Measurements from ENCODE around the gene CD247.
"Not testable (repeated sequence)": the region's sequence is repeated elsewhere in the genome, so short reads cannot be mapped to it uniquely, and the experiment has no call there.

The CD247 gene

DNA sequence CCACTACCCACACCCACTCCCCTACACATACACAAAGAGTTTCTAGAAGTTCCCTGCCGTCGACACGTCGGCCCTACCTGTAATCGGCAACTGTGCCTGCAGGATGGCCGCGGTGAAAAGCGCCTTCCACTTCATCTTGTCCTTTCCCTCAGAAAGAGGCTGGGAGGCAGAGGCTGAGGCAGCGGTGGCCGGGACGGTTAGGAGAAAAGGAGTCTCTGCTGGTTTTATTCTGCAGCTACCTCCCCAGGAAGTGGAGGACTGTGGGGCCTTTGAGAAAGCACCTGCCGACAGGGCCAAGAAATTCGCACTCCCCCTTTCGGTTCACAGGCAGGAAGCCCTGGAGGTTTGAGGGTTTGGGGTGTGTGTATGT is at the start of gene CD247:
TSS of gene CD247 (minus strand) at position 199 of the 370 bp plus-strand sequence. CDS start at position 135, 64 bp downstream.
- Mint-ChIP-seq H3K27me3 (no peaks in the 10 kb centered on the region), H3K27ac (peak within 1 kb of the TSS; percentile 97 to 99), H3K4me3 (peak within 1 kb of the TSS; percentile 91 to 99), H3K4me1 (peaks cover 29% of the 10 kb centered on the region), H3K9me3 (no peaks in the 10 kb centered on the region)
- DNase-seq (peak; percentile 62 to 77), ATAC-seq (peak; percentile 71)

DNA sequence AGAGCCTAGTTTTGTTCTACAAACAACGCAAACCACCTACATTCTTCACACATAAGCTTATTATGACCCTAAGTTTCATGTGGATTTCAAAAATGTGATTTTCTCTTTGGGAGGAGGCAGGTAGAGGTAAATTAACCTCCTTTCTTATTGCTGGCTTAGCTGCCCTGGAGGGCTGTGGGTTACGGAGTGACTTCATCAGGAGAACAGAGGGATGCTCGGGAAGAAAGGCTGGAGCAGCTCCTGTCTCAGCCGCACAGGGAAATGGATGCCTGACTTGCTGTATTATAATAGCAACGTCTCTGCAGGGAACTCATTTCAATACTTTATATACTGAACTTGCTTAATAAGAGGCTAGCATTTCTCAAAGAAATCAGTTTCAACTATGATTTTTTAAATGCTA is 49.3 kb upstream of the CD247 start:
- H3K4me1 Mint-ChIP-seq = peaks cover 14% of the 10 kb centered on the region
- no peak for ATAC-seq

GRCh38 chr1:167566766-167567165 is 48.4 kb upstream of the CD247 start:
- H3K9me3 Mint-ChIP-seq = no peaks in the 10 kb centered on the region
- H3K4me1 Mint-ChIP-seq = peaks cover 15% of the 10 kb centered on the region
- H3K4me3 Mint-ChIP-seq = no peak overlapping the region
- H3K27ac Mint-ChIP-seq = no peak overlapping the region
- ATAC-seq = no peak
- no peak for DNase-seq
- peaks cover 10% of the 10 kb centered on the region for H3K27me3 Mint-ChIP-seq

More for the DNA sequence above, 49.3 kb upstream of the CD247 start:
- no peak for DNase-seq
- Mint-ChIP-seq H3K27me3 (peaks cover 10% of the 10 kb centered on the region), H3K4me3 (no peak overlapping the region), H3K27ac (no peak overlapping the region), H3K9me3 (no peaks in the 10 kb centered on the region)

DNA sequence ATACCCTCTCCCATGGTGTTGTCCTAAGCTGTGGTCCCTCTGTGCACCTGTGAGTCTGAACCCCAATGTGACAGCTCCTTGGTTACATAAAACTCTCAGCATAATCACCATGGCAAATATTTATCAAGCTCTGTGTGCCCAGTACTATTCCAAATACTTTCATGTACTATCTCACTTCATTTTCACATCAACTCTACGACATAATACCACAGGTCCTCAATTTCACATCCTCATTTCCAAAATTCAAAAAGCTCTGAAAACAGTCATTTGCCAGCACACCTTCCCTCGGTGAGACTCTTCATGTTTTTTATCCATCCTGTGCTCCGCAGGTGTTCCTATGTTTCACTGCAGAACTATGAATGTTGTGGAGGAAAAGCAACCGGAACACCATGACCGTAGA is 47.6 kb upstream of the CD247 start:
- DNase-seq (no peak), ATAC-seq (no peak)
- Mint-ChIP-seq H3K9me3 (no peaks in the 10 kb centered on the region), H3K4me1 (peaks cover 20% of the 10 kb centered on the region), H3K27ac (no peak overlapping the region), H3K27me3 (peaks cover 10% of the 10 kb centered on the region), H3K4me3 (no peak overlapping the region)

- DNase-seq (no peak), ATAC-seq (no peak)
- Mint-ChIP-seq H3K27me3 (peaks cover 20% of the 10 kb centered on the region), H3K9me3 (no peaks in the 10 kb centered on the region), H3K4me1 (peaks cover 27% of the 10 kb centered on the region), H3K4me3 (no peak overlapping the region), H3K27ac (peak overlapping the region; percentile 48 to 53)
Measured at GRCh38 chr1:167564612-167565270, 46.4 kb upstream of the CD247 start.

DNA sequence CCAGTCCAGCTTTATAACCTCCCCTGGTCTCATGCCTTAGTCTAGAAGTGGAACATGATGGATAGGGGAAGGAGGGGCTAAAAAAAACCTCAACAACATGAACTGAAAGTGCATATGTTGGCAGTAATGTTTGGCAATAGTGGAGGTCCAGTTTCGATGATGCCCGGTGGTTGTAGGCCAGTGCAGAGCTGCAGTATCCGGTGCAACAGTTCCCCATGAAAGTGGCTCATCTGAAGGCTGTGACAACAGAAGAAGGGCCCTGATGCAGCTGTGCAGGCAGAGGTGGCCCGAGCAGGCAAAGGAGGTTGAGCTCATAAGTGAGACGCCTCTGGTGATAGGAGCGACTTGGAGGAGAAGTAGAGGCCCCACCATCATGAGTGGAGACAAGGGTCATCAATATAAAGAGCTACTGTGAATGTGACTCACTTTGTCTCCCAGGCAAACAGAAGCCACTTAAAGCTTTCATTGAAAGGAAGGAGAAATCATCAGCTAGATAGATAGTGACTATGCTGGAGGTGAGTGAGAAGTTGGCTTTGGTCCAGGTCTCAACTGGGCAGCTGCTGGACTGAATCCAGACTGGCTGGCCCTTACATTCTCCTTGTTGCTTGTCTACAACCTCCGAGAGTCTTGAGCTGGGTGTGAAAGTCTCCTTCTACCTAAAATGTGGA is 45.4 kb upstream of the CD247 start:
- Mint-ChIP-seq H3K27me3 (peaks cover 21% of the 10 kb centered on the region), H3K4me3 (no peak overlapping the region), H3K27ac (no peak overlapping the region), H3K4me1 (peaks cover 27% of the 10 kb centered on the region), H3K9me3 (no peaks in the 10 kb centered on the region)
- ATAC-seq (no peak), DNase-seq (no peak)

DNA sequence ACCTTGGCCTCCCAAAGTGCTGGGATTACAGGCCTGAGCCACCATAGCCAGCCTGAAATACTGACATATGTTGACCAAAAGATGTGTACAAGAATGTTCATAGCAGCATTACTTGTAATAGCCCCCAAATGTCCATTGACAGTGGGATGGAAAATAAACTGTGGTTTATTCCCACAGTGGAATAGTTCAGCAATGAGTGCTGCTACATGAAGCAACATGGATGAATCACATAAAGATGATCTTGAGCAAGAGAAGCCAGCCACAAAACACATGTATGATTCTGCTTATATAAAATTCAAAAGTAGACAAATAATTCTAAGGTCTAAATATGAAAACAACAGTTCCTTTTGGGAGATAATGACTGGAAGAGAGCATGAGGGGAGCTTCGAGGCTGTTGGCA is 44.4 kb upstream of the CD247 start:
- peaks cover 27% of the 10 kb centered on the region for H3K4me1 Mint-ChIP-seq
- DNase-seq = no peak
- no peak overlapping the region for H3K4me3 Mint-ChIP-seq
- no peak overlapping the region for H3K27ac Mint-ChIP-seq
- H3K27me3 Mint-ChIP-seq = peaks cover 21% of the 10 kb centered on the region
- H3K9me3 Mint-ChIP-seq = no peaks in the 10 kb centered on the region
- ATAC-seq = no peak

DNA sequence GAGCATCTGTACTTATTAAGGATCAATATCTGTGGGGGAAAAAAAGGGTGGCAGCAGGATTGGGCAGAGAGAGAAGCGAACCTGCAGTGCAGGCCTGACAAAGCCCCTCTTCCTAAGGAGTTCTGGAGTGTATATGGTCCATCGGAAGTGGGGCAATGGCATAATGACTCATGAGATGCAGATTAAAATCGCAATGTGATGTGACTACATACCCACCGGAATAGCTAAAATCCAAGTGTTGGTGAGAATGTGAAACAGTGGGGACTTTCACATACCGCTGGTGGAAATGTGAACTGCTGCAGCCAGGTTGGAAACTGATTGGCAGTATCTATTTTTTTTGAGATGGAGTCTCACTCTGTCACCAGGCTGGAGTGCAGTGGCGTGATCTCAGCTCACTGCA is 43.4 kb upstream of the CD247 start:
- Mint-ChIP-seq H3K9me3 (no peaks in the 10 kb centered on the region), H3K27ac (no peak overlapping the region), H3K4me1 (peaks cover 27% of the 10 kb centered on the region), H3K27me3 (peaks cover 19% of the 10 kb centered on the region), H3K4me3 (no peak overlapping the region)
- DNase-seq (no peak), ATAC-seq (no peak)

- no peaks in the 10 kb centered on the region for H3K9me3 Mint-ChIP-seq
- peaks cover 33% of the 10 kb centered on the region for H3K4me1 Mint-ChIP-seq
- DNase-seq (peak; percentile 59 to 69), ATAC-seq (no peak)
- no peak overlapping the region for H3K27ac Mint-ChIP-seq
- H3K4me3 Mint-ChIP-seq = no peak overlapping the region
- peaks cover 11% of the 10 kb centered on the region for H3K27me3 Mint-ChIP-seq
Measured at GRCh38 chr1:167555971-167556714, 37.8 kb upstream of the CD247 start.

- not testable (repeated sequence) for H3K4me3 Mint-ChIP-seq, H3K9me3 Mint-ChIP-seq, H3K27me3 Mint-ChIP-seq, ATAC-seq, DNase-seq, H3K27ac Mint-ChIP-seq
- H3K4me1 Mint-ChIP-seq = peaks cover 30% of the 10 kb centered on the region
Measured at GRCh38 chr1:167555072-167555471, 36.7 kb upstream of the CD247 start.

GRCh38 chr1:167554028-167554779 is 35.9 kb upstream of the CD247 start:
- Mint-ChIP-seq H3K27ac (no peak overlapping the region), H3K4me3 (peak overlapping the region; percentile 88 to 93)

GRCh38 chr1:167553136-167554027 is 35.1 kb upstream of the CD247 start, which contains the start of gene CREG1:
Gene CREG1, minus strand, starts transcription at chr1:167553762.
- no peaks in the 10 kb centered on the region for H3K27me3 Mint-ChIP-seq
- peaks cover 35% of the 10 kb centered on the region for H3K4me1 Mint-ChIP-seq
- no peaks in the 10 kb centered on the region for H3K9me3 Mint-ChIP-seq
- peak within 1 kb of the TSS; percentile 88 to 93 for H3K4me3 Mint-ChIP-seq
- peak within 1 kb of the TSS in 1 of 2 donors; percentile 85 for H3K27ac Mint-ChIP-seq
- ATAC-seq (peak; percentile 99), DNase-seq (peak; percentile 85 to 89)

More at GRCh38 chr1:167554028-167554779, 35.9 kb upstream of the CD247 start:
- Mint-ChIP-seq H3K27me3 (no peaks in the 10 kb centered on the region), H3K9me3 (no peaks in the 10 kb centered on the region), H3K4me1 (peaks cover 30% of the 10 kb centered on the region)
- DNase-seq = no peak
- peak; percentile 40 for ATAC-seq

DNA sequence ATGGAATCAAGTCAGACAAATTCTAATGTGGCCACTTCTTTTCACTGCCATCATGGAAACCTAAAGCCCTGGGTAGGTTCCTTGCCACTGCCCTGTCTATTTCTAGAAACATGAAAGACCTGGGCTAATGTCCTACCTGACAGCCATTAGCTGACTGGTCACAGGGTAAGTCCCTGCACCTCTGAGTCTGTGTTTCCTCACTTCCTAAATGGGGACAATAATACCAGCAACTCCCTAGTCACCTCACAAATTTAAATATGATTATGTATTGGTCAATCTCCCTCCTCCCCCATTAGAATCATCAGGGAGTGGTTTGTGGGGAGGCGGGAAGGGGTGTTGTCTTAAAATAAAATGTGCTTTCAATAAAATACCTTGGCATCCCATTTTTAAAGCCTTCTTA is 33.0 kb upstream of the CD247 start:
- DNase-seq (no peak), ATAC-seq (no peak)
- no peak overlapping the region for H3K4me3 Mint-ChIP-seq

GRCh38 chr1:167548059-167548932 is 30.0 kb upstream of the CD247 start:
- ATAC-seq (no peak), DNase-seq (no peak)
- no peaks in the 10 kb centered on the region for H3K9me3 Mint-ChIP-seq
- H3K4me1 Mint-ChIP-seq = peaks cover 33% of the 10 kb centered on the region
- H3K27me3 Mint-ChIP-seq = no peaks in the 10 kb centered on the region
- H3K4me3 Mint-ChIP-seq = no peak overlapping the region
- no peak overlapping the region for H3K27ac Mint-ChIP-seq

More for the DNA sequence above, 33.0 kb upstream of the CD247 start:
- Mint-ChIP-seq H3K27me3 (no peaks in the 10 kb centered on the region), H3K4me1 (peaks cover 35% of the 10 kb centered on the region), H3K9me3 (no peaks in the 10 kb centered on the region), H3K27ac (no peak overlapping the region)
